Natural killer cell treated with Interleukin-12 subunit alpha and Interleukin-12 subunit beta and Interleukin-15 and Interleukin-18, amount 100 ng/mL, for 72 hours (primary cell): ENCODE data around the gene FRS3. TPM values are rescaled to one million over a fixed set of nuclear protein-coding genes. Genes with fewer than 3 reads are reported as not detected.

ENCODE experiments used
- ATAC-seq, 2 donors: fragments of 150-1000 bp; cut with Tn5 transposase in 1 of 2; sonication (Bioruptor Pico), chemical (Tn5 transposase) in 1 of 2; 2 replicates each; pipeline ENCODE4 v1.10.0; 2021
- DNase-seq: peaks from one replicate; pipeline ENCODE4 v3.0.0; 2022; ENCODE audit warnings: low spot score
- H3K27ac Mint-ChIP-seq, 2 donors: 1 replicate in 1 of 2; 2 replicates in 1 of 2; pipeline ENCODE4 v1.8.0; 2022; ENCODE audit warnings: mixed read lengths in 2 of 2, mild to moderate bottlenecking in 1 of 2, moderate library complexity in 1 of 2
- H3K27me3 Mint-ChIP-seq, 2 donors: 1 replicate in 1 of 2; 2 replicates in 1 of 2; pipeline ENCODE4 v1.8.0; 2022; ENCODE audit warnings: mixed read lengths in 2 of 2
- H3K36me3 Mint-ChIP-seq: one replicate; pipeline ENCODE4 v1.8.0; 2022; ENCODE audit warnings: mixed read lengths
- H3K4me1 Mint-ChIP-seq, 2 donors: 1 replicate in 1 of 2; 2 replicates in 1 of 2; pipeline ENCODE4 v1.8.0; 2022; ENCODE audit warnings: low read depth in 2 of 2, mixed read lengths in 2 of 2, mild to moderate bottlenecking in 1 of 2
- H3K4me3 Mint-ChIP-seq: one replicate; pipeline ENCODE4 v1.8.0; 2022; ENCODE audit warnings: mixed read lengths
- H3K9me3 Mint-ChIP-seq: 2 replicates; pipeline ENCODE4 v1.8.0; 2022; ENCODE audit warnings: mixed read lengths
- total RNA-seq, 2 donors: library from RNA; stranded (reverse); gene quantifications; one replicate each; pipeline ENCODE4 v1.2.3, GENCODE V29; 2022

Gene FRS3
- total RNA-seq, 2 donors from 2014 or later, result 7.4 to 9.5 TPM

DNA sequence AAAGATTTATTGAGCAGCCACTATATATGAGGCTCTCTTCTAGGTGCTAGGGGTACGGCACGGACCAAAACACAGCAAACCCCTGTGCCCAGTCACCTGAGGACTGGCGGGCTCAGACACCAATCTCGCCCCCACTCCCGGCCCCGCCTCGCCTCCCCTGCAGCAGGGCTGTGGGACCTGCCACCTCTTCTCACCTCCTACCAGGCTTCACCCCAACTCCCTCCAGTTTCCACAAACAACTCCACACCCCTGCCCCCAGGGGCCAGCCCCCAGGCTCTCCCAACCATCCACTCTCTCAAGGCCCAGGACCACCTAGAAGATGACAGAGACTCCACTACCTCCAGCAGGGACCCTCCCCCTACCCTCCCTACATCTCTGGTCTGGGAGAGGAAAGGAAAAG is 50.7 kb downstream of the FRS3 start:
- Mint-ChIP-seq H3K27ac (peak overlapping the region; percentile 78 to 95), H3K36me3 (no peaks in the 10 kb centered on the region), H3K9me3 (no peaks in the 10 kb centered on the region), H3K4me3 (peak overlapping the region; percentile 67), H3K4me1 (peaks cover 61 to 62% of the 10 kb centered on the region in 2 donors), H3K27me3 (no peaks in the 10 kb centered on the region)
- ATAC-seq, result no peak
- no peak for DNase-seq

DNA sequence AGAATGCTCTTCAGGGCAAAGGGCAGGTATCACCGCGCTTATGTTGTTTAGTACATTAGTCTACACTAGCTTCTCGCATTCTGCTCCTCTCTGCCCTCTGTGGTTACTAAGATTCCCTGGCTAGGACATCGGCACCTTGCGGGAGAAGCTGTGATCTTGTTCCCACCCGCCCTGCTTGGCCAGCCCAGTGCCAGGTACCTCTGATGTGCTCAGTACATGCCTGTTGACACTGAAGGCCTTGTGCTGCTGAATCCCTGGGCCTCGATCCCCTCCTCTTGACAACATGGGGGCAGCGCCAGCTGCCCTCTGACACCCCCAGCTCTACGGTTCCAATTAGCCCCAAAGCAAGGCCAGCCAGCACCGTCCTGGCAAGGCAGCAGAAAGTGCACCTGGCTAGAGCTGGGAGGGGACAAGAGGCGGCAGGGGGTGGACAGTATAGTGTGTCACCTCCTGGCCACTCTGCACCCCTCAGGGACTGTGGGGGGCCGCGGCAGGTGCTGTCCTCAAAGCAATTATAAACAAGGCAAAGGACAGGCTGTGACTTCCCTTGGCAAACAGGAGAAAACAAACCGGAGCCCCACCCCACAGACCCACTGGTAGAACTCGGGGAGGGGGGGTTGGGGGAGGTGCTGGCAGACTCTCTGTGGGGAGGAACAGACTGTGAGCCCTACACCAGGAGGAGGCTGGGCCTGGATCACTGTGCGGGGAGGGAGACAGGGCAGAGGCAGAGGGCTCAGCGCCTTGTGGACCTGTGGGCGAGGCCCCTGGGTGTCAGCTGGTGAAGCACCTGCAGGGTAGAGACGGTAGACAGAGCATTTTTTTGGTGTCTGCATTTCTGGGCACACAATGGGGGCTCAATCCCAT is 51.4 kb downstream of the FRS3 start:
- Mint-ChIP-seq H3K27ac (peak overlapping the region; percentile 78 to 95), H3K4me3 (peak overlapping the region; percentile 67), H3K27me3 (no peaks in the 10 kb centered on the region), H3K4me1 (peaks cover 67 to 69% of the 10 kb centered on the region in 2 donors), H3K36me3 (no peaks in the 10 kb centered on the region), H3K9me3 (no peaks in the 10 kb centered on the region)
- DNase-seq, result no peak
- ATAC-seq, result no peak

DNA sequence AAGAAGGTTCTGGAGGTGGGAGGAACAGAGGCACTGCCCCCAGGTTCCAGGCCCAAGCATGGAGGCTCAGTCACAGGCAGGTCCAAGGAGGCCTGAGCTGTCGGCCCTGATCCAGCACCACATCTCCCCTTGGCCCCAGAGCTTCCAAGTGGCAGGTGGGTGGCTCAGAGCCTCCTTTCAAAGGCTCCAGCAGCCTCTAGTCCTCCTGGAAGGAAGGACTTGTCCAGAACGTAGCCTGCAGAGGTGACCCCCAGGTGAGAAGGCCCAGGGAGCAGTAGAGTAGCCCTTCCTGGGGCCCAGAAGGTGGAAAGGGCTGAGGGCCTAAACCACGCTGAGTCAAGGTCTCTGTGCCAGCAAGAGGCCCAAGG is 52.0 kb downstream of the FRS3 start:
- Mint-ChIP-seq H3K27ac (peak overlapping the region; percentile 78 to 95), H3K4me1 (peaks cover 72 to 74% of the 10 kb centered on the region in 2 donors), H3K27me3 (no peaks in the 10 kb centered on the region), H3K4me3 (peak overlapping the region; percentile 94), H3K36me3 (no peaks in the 10 kb centered on the region), H3K9me3 (no peaks in the 10 kb centered on the region)
- DNase-seq, result no peak
- no peak for ATAC-seq

DNA sequence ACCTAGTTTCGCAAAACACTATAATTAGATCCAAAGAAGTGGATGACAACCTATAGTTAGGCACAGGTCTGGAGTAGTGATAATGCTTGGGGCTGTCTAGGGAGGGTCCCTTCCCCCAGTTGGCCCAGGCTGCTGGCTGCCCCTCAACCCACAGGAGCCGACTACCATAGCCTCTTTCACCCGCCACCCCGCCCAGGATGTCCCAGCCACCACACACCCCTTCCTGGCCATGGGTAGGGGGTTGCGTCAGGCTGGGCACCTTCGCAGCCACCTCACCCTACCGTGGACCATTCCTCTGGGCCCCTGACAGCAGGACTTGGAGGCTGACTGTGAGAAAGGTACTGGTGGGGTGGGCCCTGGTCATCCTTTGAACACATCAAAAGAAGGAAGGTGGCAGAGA is 52.8 kb downstream of the FRS3 start:
- H3K27me3 Mint-ChIP-seq, result no peaks in the 10 kb centered on the region
- peak overlapping the region; percentile 94 for H3K4me3 Mint-ChIP-seq
- ATAC-seq (peak in 1 of 2 donors; percentile 64), DNase-seq (peak; percentile 74)
- peak overlapping the region; percentile 78 to 95 for H3K27ac Mint-ChIP-seq
- peaks cover 70 to 72% of the 10 kb centered on the region in 2 donors for H3K4me1 Mint-ChIP-seq
- H3K9me3 Mint-ChIP-seq, result no peaks in the 10 kb centered on the region
- no peaks in the 10 kb centered on the region for H3K36me3 Mint-ChIP-seq

DNA sequence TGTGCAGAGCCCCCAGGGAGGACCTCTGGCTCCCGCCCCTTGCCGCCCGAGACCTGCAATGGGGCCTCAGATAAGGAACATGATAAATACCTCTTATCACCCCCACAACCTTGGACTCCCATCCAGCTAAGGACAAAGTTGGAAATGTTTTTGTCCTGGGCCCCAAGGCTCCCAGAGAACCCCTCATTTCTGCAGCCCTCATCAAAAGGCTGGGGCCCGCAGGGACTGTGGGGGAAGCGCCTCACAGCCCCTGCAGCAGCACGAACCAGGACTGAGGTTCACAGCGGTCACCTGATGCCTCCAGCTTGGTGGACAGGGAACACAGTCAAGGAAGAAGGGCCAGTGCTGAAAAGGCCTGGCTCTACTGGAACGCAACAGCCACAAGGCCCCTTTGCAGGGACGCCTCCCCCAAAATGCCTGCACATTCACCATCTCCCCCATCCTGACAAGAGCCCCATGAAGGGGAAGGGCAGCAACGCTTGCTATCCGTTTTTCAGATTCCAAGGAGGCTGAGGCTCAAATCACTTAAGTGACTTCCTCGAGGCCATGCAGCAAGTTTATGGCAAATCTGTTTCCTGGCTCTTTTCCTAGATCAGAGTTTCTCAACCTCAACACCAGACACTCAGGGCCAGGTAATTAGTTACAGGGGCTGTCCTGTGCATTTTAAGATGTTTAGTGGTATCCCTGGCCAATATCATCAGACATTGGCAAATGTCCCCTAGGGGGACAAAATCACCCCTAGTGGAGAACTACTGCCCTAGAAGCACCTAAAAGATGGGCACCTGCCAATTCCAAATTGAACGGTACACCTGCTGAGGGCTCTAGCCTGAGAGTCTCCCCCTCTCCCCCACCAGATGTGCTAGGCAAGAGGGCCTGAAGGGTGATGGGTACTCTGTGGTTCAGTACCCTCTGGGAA is 54.9 kb downstream of the FRS3 start:
- no peak for DNase-seq
- Mint-ChIP-seq H3K27me3 (no peaks in the 10 kb centered on the region), H3K9me3 (no peaks in the 10 kb centered on the region), H3K36me3 (no peaks in the 10 kb centered on the region), H3K27ac (peak overlapping the region; percentile 50 to 95), H3K4me1 (peaks cover 65 to 74% of the 10 kb centered on the region in 2 donors), H3K4me3 (peak overlapping the region; percentile 32)
- no peak for ATAC-seq

DNA sequence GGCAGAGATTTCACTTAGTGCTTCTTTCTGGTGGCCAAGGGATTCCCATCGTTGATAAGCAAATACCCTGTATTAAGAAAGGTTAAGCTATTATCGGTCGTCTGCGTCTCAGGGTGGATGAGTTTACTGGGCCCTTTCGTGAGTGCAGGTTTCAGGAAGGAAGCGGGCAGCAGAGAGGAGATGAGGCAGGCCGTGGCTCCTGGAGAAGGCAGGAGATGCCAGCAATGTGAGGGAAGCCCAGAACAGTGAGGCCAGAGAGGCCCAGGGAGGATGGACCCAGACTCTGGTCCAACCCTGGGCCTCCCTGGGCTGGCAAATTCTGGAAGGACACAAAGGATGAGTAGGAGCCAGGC is 55.5 kb downstream of the FRS3 start:
- Mint-ChIP-seq H3K4me1 (peaks cover 65 to 72% of the 10 kb centered on the region in 2 donors), H3K4me3 (peak overlapping the region; percentile 78), H3K27me3 (no peaks in the 10 kb centered on the region), H3K36me3 (no peaks in the 10 kb centered on the region), H3K9me3 (no peaks in the 10 kb centered on the region), H3K27ac (peak overlapping the region; percentile 84 to 95)
- DNase-seq (no peak), ATAC-seq (no peak)

DNA sequence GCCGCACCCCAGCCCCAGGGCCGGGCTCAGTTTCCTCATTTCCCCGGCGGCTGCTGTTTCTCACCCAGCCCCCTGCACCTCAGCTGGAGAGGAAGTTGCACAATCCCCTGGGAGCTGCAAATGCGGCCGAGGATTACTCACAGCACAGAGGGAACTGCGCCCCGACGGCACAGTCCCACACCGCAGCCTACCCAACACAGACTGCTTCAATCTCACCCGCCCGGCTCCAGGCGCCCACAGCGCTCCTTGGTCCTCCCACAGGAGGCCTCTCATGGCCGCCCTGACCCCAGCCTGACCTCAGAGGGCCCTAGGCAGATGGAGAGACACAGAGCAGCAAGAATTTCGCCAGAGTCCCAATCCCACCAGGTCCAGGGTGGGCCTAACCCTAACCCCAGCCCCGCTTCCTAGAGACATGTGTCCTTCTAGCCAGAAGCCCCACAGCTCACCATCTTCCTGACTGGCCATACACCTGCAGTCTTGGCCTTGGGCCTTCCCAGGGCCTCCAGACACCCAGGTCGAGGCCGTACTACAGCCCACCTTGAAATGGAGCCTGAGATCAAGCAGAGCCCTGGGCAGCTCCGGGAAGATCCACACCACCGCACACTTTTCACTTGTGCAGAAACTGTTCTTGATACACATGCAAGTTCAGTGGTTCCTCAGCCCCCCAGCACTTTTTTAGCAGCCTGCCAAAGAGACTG is 56.0 kb downstream of the FRS3 start:
- Mint-ChIP-seq H3K9me3 (no peaks in the 10 kb centered on the region), H3K4me3 (peak overlapping the region; percentile 78), H3K4me1 (peaks cover 60 to 67% of the 10 kb centered on the region in 2 donors), H3K27ac (peak overlapping the region; percentile 84 to 95), H3K27me3 (no peaks in the 10 kb centered on the region), H3K36me3 (no peaks in the 10 kb centered on the region)
- ATAC-seq, result peak; percentile 92 to 97
- peak; percentile 92 for DNase-seq

DNA sequence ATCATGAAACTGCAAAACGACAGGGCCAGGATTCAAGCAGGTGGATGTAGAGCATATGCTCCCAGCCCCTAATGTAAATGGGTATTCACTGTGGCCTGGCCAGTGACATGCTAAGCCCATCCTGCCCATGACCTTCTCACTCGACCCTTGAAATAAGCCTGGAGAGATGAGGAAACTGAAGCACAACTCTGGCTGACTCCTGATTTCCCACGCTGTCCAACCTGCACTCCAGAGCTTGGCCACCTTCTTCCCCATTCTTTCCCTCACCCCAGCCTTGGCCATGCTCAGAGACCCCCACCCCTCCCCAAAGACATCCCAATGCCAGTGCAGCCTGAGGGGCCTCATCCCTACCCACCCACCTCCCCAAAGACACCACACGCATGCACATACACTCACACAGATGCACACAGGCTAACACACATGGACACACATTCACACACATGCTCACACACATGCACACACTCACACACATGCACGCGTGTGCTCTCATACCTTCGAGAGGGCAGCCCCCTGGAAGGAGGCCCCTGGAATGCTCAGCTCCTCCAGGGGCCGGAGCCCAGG is 56.7 kb downstream of the FRS3 start:
- no peak for DNase-seq
- Mint-ChIP-seq H3K4me3 (peak overlapping the region; percentile 78), H3K4me1 (peaks cover 54 to 61% of the 10 kb centered on the region in 2 donors), H3K36me3 (no peaks in the 10 kb centered on the region), H3K9me3 (no peaks in the 10 kb centered on the region), H3K27me3 (no peaks in the 10 kb centered on the region), H3K27ac (peak overlapping the region; percentile 84 to 95)
- no peak for ATAC-seq

DNA sequence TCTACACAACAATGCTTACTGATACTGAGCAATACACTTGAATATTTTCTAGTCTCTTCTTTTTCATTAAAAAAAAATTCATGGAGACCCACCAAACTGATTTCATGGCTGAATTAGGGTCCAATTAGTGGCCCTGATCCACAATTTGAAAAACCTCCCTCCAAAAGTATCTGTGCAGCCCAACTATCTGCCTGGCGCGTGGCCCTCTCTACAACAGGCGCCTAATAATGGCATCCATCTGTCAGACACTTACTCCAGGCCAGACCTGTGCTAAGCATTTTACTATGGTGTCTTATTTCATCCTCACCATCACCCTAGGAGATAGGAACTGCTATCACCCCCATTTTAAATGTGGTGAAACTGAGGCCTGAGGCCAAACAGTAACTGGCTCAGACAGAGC is 58.3 kb downstream of the FRS3 start:
- H3K9me3 Mint-ChIP-seq, result no peaks in the 10 kb centered on the region
- H3K36me3 Mint-ChIP-seq, result no peaks in the 10 kb centered on the region
- no peak for ATAC-seq
- H3K4me1 Mint-ChIP-seq, result peaks cover 58 to 63% of the 10 kb centered on the region in 2 donors
- H3K27me3 Mint-ChIP-seq, result no peaks in the 10 kb centered on the region
- H3K27ac Mint-ChIP-seq, result peak overlapping the region; percentile 36 to 82
- no peak for DNase-seq
- no peak overlapping the region for H3K4me3 Mint-ChIP-seq

DNA sequence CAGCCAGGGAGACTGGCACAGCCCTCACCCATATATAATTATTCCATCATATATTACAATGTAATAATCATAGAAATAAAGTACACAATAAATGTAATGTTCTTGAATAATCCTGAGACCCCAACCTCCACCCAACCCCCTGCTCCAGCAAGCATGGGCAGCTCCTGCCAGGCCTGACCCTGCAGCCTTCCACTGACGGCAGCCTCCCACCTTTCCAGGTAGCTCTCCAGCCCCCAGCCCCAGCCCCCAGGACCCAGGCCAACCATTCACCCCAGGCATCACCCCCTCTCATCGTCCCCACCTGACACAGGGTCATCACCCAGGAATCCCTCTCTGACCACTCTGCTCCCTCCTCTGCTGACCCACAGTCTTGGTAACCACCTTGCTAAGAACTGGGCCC is 58.9 kb downstream of the FRS3 start:
- Mint-ChIP-seq H3K9me3 (no peaks in the 10 kb centered on the region), H3K4me3 (no peak overlapping the region), H3K27me3 (no peaks in the 10 kb centered on the region), H3K4me1 (peaks cover 64 to 66% of the 10 kb centered on the region in 2 donors), H3K27ac (peak overlapping the region; percentile 36 to 82), H3K36me3 (no peaks in the 10 kb centered on the region)
- no peak for ATAC-seq
- no peak for DNase-seq

DNA sequence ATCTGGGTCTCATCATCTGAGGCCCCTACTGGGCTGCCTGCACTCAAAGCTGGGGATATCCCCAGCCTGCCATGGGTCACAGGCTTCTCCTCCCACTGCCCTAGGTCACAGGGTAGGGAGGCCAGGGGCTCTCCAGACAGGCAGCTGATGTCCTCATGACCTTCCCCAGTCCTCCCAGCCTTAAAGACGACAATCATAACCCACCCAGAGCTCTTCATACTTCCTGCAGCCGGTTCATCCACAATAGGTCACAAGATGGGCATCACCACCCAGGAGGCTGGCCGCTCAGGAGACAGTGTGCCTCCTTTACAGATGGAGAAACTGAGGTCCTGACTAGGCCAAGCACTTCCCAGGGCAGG is 59.5 kb downstream of the FRS3 start:
- Mint-ChIP-seq H3K36me3 (no peaks in the 10 kb centered on the region), H3K4me3 (no peak overlapping the region), H3K27me3 (no peaks in the 10 kb centered on the region), H3K27ac (peak overlapping the region; percentile 55 to 82), H3K4me1 (peaks cover 62 to 64% of the 10 kb centered on the region in 2 donors), H3K9me3 (no peaks in the 10 kb centered on the region)
- no peak for DNase-seq
- no peak for ATAC-seq
